HCT116 (cell line): ENCODE measurements around the gene WNT2. TPM values are rescaled to one million over a fixed set of nuclear protein-coding genes. Genes with fewer than 3 reads are reported as not detected.

Source experiments
- ATAC-seq: fragments of 200-7000 bp; cut with Tn5 transposase; 2 replicates; pipeline ENCODE4 v1.9.1; 2020; ENCODE audit warnings: mild to moderate bottlenecking, moderate library complexity
- Bru-seq: library from RNA; stranded (reverse); fragments of 400-500 nt; gene quantifications from one replicate; lab custom pipeline; 2021; lab: Mats Ljungman, UMichigan
- BruChase-seq, 2 experiments: library from RNA; stranded (reverse); fragments of 400-500 nt; gene quantifications; one replicate each; lab custom pipeline; 2021; lab: Mats Ljungman, UMichigan
- BruUV-seq: library from RNA; stranded (reverse); fragments of 400-500 nt; replicated peaks from 2 replicates; lab custom pipeline; 2021; lab: Mats Ljungman, UMichigan
- CTCF ChIA-PET: fragments of 300-600 bp; sonication (Branson Sonifier 250); formaldehyde crosslinking; loops from one replicate; lab custom pipeline; 2021; ENCODE audit warnings: antibody characterized with exemption; lab: Charles Lee
- POLR2A ChIA-PET: fragments of 300-600, 350-600 bp; sonication (Branson Sonifier 250); formaldehyde crosslinking; loops from one replicate; lab custom pipeline; 2021; ENCODE audit warnings: antibody characterized with exemption; lab: Charles Lee
- RAD21 ChIA-PET, 2 experiments: fragments of 300-600 bp; sonication (Branson Sonifier 250); formaldehyde crosslinking; loops; one replicate each; lab custom pipeline; 2023; ENCODE audit warnings: low total read pairs in 2 of 2; ENCODE audit not compliant: uncharacterized antibody in 2 of 2, unreplicated experiment in 2 of 2, low non-redundant PET in 1 of 2; lab: Charles Lee
- DNase-seq: peaks from one replicate; pipeline ENCODE4 v3.0.0-alpha.2; 2010; ENCODE audit warnings: low read depth, low spot score
- H2AFZ ChIP-seq: fragments of 200-600 bp; shearing (Covaris generic), sonication (generic); 2 replicates; pipeline ENCODE4 v1.6.1; 2017; ENCODE audit warnings: low read depth, mixed run types, mixed read lengths, antibody characterized with exemption, low read length; ENCODE audit not compliant: poor library complexity, severe bottlenecking
- H3K27ac ChIP-seq: 2 replicates; pipeline ENCODE4 v1.5.1; 2012; ENCODE audit warnings: low read depth, low read length
- H3K27me3 ChIP-seq: fragments of 200-600 bp; sonication (generic); 2 replicates; pipeline ENCODE4 v1.6.1; 2016; ENCODE audit warnings: mixed run types, low read length, mixed read lengths; ENCODE audit not compliant: insufficient read depth
- H3K36me3 ChIP-seq, 2 experiments: fragments of 200-500 bp in 1 of 2; fragments of 200-600 bp in 1 of 2; sonication (Bioruptor generic) in 1 of 2; sonication (generic) in 1 of 2; 2 replicates each; pipeline versions ENCODE4 v1.5.1 to v1.6.1; 2014 to 2016; ENCODE audit warnings: low read length in 2 of 2, inconsistent platforms in 1 of 2, mixed read lengths in 1 of 2, mixed run types in 1 of 2; ENCODE audit not compliant: insufficient read depth in 2 of 2, control insufficient read depth in 1 of 2
- H3K4me1 ChIP-seq, 2 experiments: fragments of 200-600 bp in 1 of 2; sonication (generic) in 1 of 2; 2 replicates each; pipeline versions ENCODE4 v1.5.1 to v1.6.1; 2012 to 2017; ENCODE audit warnings: low read length in 2 of 2, inconsistent platforms in 1 of 2, mild to moderate bottlenecking in 1 of 2, mixed read lengths in 1 of 2, mixed run types in 1 of 2, moderate library complexity in 1 of 2; ENCODE audit not compliant: insufficient read depth in 2 of 2, control insufficient read depth in 1 of 2
- H3K4me2 ChIP-seq: fragments of 200-600 bp; sonication (generic); 2 replicates; pipeline ENCODE4 v1.6.1; 2017; ENCODE audit warnings: mixed run types, low read length, mixed read lengths
- H3K4me3 ChIP-seq, 2 experiments: fragments of 200-600 bp in 1 of 2; sonication (generic) in 1 of 2; replicated peaks in 1 of 2; 2 replicates each; pipeline ENCODE4 v1.5.1; 2011 to 2016; ENCODE audit warnings: low read length in 2 of 2, control low read depth in 1 of 2, low read depth in 1 of 2, mild to moderate bottlenecking in 1 of 2, mixed read lengths in 1 of 2, mixed run types in 1 of 2
- H3K79me2 ChIP-seq: fragments of 200-600 bp; sonication (generic); 2 replicates; pipeline ENCODE4 v1.6.1; 2017; ENCODE audit warnings: mild to moderate bottlenecking, mixed run types, low read length, moderate library complexity, mixed read lengths; ENCODE audit not compliant: insufficient read depth
- H3K9ac ChIP-seq: fragments of 200-600 bp; sonication (generic); 2 replicates; pipeline ENCODE4 v1.6.1; 2016; ENCODE audit warnings: low read length, mixed read lengths
- H3K9me2 ChIP-seq: fragments of 200-600 bp; sonication (generic), shearing (Covaris generic); 2 replicates; pipeline ENCODE4 v1.6.1; 2017; ENCODE audit warnings: mixed run types, mild to moderate bottlenecking, moderate library complexity; ENCODE audit not compliant: insufficient read depth
- H3K9me3 ChIP-seq, 2 experiments: fragments of 200-500 bp in 1 of 2; fragments of 200-600 bp in 1 of 2; sonication (Bioruptor generic) in 1 of 2; sonication (generic) in 1 of 2; 2 replicates each; pipeline ENCODE4 v1.6.1; 2014 to 2017; ENCODE audit warnings: low read length in 2 of 2, mixed read lengths in 2 of 2, inconsistent platforms in 1 of 2, low read depth in 1 of 2, mild to moderate bottlenecking in 1 of 2, mixed run types in 1 of 2, moderate library complexity in 1 of 2; ENCODE audit not compliant: control insufficient read depth in 1 of 2, insufficient read depth in 1 of 2
- H4K20me1 ChIP-seq: fragments of 200-600 bp; sonication (generic), shearing (Covaris generic); 2 replicates; pipeline ENCODE4 v1.6.1; 2017; ENCODE audit warnings: mixed run types, mild to moderate bottlenecking, moderate library complexity; ENCODE audit not compliant: insufficient read depth
- CBX3 ChIP-seq: IDR thresholded peaks from 2 replicates; pipeline ENCODE4 v1.6.1; 2012; ENCODE audit warnings: low read depth
- ELF1 ChIP-seq: IDR thresholded peaks from 2 replicates; pipeline ENCODE4 v1.6.1; 2012; ENCODE audit warnings: low read depth, borderline replicate concordance
- EZH2 ChIP-seq: fragments of 200-600 bp; sonication (generic); IDR thresholded peaks from 2 replicates; pipeline ENCODE4 v1.6.1; 2017; ENCODE audit warnings: antibody characterized with exemption, mixed run types
- POLR2A ChIP-seq: IDR thresholded peaks from 2 replicates; pipeline ENCODE4 v1.7.0; 2011; ENCODE audit warnings: borderline replicate concordance; ENCODE audit not compliant: insufficient read depth, insufficient read length; ENCODE audit errors: extremely low read depth
- ZFX ChIP-seq: fragments of 450-650 bp; IDR thresholded peaks from 2 replicates; pipeline ENCODE4 v1.6.1; 2017
- ZNF274 ChIP-seq: fragments of 200-500 bp; sonication (Bioruptor generic); IDR thresholded peaks from 2 replicates; pipeline ENCODE4 v1.6.1; 2014; ENCODE audit warnings: mild to moderate bottlenecking, low read depth, low read length, inconsistent platforms
- intact Hi-C: fragments of 100-400 bp; cut with micrococcal nuclease; formaldehyde crosslinking; loops from 2 replicates; pipeline ENCODE4 v1.10.0; 2022
- long read RNA-seq: library from polyadenylated mRNA; unstranded; transcript quantifications from one replicate; pipeline ENCODE4 v2.0.0, GENCODE V29; 2021; ENCODE audit not compliant: unreplicated experiment
- polyA plus RNA-seq: library from polyadenylated mRNA; unstranded; fragments of >200 nt; gene quantifications from 2 replicates; pipeline ENCODE4 v1.2.1, GENCODE V29; 2012; ENCODE audit warnings: missing spikeins
- total RNA-seq: library from RNA; stranded (reverse); gene quantifications from one replicate; pipeline ENCODE4 v1.2.1, GENCODE V29; 2021; ENCODE audit not compliant: unreplicated experiment
- TF ChIP-seq, protein P1 (sequence below), 3 experiments: fragments of 200-600 bp in 1 of 3; sonication (generic) in 1 of 3; IDR thresholded peaks in 2 of 3; conservative IDR thresholded peaks in 1 of 3; 2 replicates each; pipeline ENCODE4 v1.5.1; 2012 to 2017; ENCODE audit warnings: low read depth in 2 of 3, low read length in 2 of 3, antibody characterized with exemption in 1 of 3, borderline replicate concordance in 1 of 3, control low read depth in 1 of 3, mild to moderate bottlenecking in 1 of 3, mixed read lengths in 1 of 3, mixed run types in 1 of 3, moderate library complexity in 1 of 3; ENCODE audit not compliant: insufficient read depth in 1 of 3

WNT2 gene
- 0.12 TPM for total RNA-seq
- polyA plus RNA-seq: 0.04 TPM in 1 of 2 replicates, not detected in the other
- not detected for Bru-seq, nascent RNA
- percentile 2 among the genes with signal in this experiment for BruChase-seq, experiment 1, labeled RNA remaining after a 6-hour chase
- percentile 5 among the genes with signal in this experiment for BruChase-seq, experiment 2, labeled RNA remaining after a 2-hour chase
- long read RNA-seq: 0 reads

DNA sequence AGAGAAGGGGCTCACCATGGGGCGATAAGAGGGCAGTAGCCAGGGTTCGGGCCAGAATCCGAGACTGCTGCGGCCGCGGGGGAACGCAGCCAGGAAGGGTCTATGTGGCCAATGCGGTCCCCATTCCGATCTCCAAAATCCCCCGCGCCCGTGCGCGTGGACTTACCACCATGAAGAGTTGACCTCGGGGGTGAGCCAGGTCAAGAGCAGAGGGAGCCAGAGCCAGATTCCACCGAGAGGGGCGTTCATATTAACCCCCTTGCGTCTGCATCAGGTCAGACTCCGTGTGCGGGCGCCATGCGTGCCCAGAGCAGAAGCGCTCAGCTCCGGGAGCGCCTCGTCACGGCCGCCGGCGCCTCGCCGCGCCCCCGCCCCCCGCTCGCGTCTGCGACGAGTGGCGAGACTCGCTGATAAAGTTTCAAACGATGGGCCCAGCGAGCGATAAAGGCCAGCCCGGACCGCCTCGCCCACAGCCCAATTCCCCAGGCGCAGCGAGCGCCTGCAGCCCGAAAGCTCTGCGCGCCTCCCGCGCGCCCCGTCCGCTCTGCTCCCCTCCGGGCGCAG lies at the start of gene WNT2:
Gene WNT2 (minus strand): TSS at position 318 of the 564 bp plus-strand sequence. CDS start 69 bp downstream, at position 249.
- ATAC-seq: no peak
- ChIA-PET RAD21 (no interaction called here), CTCF (no interaction called here)

DNA sequence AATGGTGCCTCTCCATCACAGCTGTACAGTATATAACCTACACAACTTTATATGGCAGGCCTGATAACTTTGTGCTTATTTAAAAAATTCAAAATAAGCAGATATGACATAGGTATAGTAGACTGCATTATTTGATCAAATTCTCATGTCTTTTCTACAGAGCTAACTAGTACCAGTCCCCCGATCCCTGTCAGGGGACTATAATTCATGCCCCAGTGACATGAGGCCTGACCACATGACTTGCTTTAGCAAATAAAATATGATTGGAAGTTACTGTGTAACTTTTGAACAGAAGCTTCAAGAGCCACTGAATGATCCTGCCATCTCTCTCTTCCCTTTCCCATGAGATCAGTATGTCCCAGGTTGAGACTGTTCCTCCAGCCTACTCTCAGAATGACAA lies 49.2 kb upstream of the WNT2 start:
- RAD21 ChIA-PET: no interaction called here
- CTCF ChIA-PET: no interaction called here

More for the DNA sequence above, at the start of gene WNT2:
- TF ChIP-seq POLR2A (no peak), ZFX (no peak)
- Histone ChIP-seq H3K36me3 (no peaks in the 10 kb centered on the region), H3K9me2 (no peaks in the 10 kb centered on the region), H3K79me2 (no peaks in the 10 kb centered on the region), H4K20me1 (no peaks in the 10 kb centered on the region), H3K4me1 (no peaks in the 10 kb centered on the region), H3K9ac (no peak within 1 kb of the TSS), H3K27ac (no peak within 1 kb of the TSS), H3K4me3 (no peak within 1 kb of the TSS), H3K9me3 (peaks cover 0 to 7% of the 10 kb centered on the region in 2 experiments; a peak in 1 of 4 replicates), H3K27me3 (no peaks in the 10 kb centered on the region), H2AFZ (no peak within 1 kb of the TSS), H3K4me2 (no peak within 1 kb of the TSS)
- intact Hi-C loops: no loop called here
- POLR2A ChIA-PET: no interaction called here
- no peak for DNase-seq
- BruUV-seq: no TSS peak

More for the DNA sequence above, 49.2 kb upstream of the WNT2 start:
- Histone ChIP-seq H3K9ac (no peak overlapping the region), H3K9me3 (no peaks in the 10 kb centered on the region), H3K4me1 (no peaks in the 10 kb centered on the region), H3K27ac (no peak overlapping the region), H3K36me3 (no peaks in the 10 kb centered on the region), H3K4me3 (no peak overlapping the region), H4K20me1 (no peaks in the 10 kb centered on the region), H2AFZ (no peak overlapping the region), H3K79me2 (no peaks in the 10 kb centered on the region), H3K4me2 (no peak overlapping the region), H3K27me3 (no peaks in the 10 kb centered on the region), H3K9me2 (0 out of 2 replicates have a peak, but pooled peaks cover 3% of the 10 kb centered on the region)
- ATAC-seq: no peak
- TF ChIP-seq ELF1 (no peak), POLR2A (no peak), EZH2 (no peak), CBX3 (no peak), ZNF274 (no peak)
- TF ChIP-seq, protein P1, sequence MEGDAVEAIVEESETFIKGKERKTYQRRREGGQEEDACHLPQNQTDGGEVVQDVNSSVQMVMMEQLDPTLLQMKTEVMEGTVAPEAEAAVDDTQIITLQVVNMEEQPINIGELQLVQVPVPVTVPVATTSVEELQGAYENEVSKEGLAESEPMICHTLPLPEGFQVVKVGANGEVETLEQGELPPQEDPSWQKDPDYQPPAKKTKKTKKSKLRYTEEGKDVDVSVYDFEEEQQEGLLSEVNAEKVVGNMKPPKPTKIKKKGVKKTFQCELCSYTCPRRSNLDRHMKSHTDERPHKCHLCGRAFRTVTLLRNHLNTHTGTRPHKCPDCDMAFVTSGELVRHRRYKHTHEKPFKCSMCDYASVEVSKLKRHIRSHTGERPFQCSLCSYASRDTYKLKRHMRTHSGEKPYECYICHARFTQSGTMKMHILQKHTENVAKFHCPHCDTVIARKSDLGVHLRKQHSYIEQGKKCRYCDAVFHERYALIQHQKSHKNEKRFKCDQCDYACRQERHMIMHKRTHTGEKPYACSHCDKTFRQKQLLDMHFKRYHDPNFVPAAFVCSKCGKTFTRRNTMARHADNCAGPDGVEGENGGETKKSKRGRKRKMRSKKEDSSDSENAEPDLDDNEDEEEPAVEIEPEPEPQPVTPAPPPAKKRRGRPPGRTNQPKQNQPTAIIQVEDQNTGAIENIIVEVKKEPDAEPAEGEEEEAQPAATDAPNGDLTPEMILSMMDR (IDR thresholded peaks at IDR 0.05 in 2 of 3, conservative IDR thresholded peaks at IDR 0.05 in 1 of 3; ENCODE audit: borderline replicate concordance in 1 of 3, insufficient read depth in 1 of 3, low read depth in 2 of 3, low read length in 2 of 3): no peak
- no peak for DNase-seq
- no TSS peak for BruUV-seq
- intact Hi-C loops: no loop called here
- POLR2A ChIA-PET: no interaction called here
